ENCODE data around the gene TTLL4.

The TTLL4 gene

DNA sequence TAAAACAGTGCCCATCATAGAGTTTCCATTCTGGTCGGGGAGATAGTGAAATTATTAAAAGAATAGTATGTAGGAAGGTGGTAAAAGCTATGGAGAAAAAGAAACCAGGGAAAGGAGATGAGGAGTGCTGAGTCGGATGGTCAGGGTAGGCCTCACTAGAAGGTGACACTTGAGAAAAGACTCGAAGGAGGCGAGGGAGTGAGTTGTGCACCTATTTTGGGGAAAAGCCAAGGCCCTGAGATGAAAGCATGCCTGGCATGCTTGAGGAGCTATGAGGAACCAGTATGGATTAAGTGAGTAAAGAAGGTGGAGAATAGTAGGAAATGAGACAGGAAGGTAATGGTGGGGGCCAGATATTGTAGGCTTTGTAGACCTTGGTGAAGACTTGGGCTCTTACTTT is 7.3 kb upstream of the TTLL4 start:
- Histone ChIP-seq H3K9me2 (replicated peaks; ENCODE audit: insufficient read depth, low read length) (no peaks in the 10 kb centered on the region), H3K27ac (ENCODE audit: low read depth, low read length) (no peak overlapping the region), H4K20me1 (ENCODE audit: low read depth, low read length) (no peaks in the 10 kb centered on the region), H3K4me3 (ENCODE audit: insufficient read depth, low read length, poor library complexity, severe bottlenecking) (no peak overlapping the region), H3K4me2 (ENCODE audit: low read depth, low read length, poor library complexity, severe bottlenecking) (no peak overlapping the region), H3K9ac (ENCODE audit: low read length) (no peak overlapping the region), H3K27me3 (ENCODE audit: low read length) (no peaks in the 10 kb centered on the region), H3K36me3 (ENCODE audit: low read length) (no peaks in the 10 kb centered on the region), H3K9me3 (ENCODE audit: insufficient read depth, low read length) (no peaks in the 10 kb centered on the region), H2AFZ (ENCODE audit: low read depth, low read length, severe bottlenecking) (no peak overlapping the region), H3F3A (ENCODE audit: insufficient read depth) (no peaks in the 10 kb centered on the region), H3K79me2 (ENCODE audit: insufficient read depth, low read length) (no peaks in the 10 kb centered on the region)
- TF ChIP-seq, protein P1, sequence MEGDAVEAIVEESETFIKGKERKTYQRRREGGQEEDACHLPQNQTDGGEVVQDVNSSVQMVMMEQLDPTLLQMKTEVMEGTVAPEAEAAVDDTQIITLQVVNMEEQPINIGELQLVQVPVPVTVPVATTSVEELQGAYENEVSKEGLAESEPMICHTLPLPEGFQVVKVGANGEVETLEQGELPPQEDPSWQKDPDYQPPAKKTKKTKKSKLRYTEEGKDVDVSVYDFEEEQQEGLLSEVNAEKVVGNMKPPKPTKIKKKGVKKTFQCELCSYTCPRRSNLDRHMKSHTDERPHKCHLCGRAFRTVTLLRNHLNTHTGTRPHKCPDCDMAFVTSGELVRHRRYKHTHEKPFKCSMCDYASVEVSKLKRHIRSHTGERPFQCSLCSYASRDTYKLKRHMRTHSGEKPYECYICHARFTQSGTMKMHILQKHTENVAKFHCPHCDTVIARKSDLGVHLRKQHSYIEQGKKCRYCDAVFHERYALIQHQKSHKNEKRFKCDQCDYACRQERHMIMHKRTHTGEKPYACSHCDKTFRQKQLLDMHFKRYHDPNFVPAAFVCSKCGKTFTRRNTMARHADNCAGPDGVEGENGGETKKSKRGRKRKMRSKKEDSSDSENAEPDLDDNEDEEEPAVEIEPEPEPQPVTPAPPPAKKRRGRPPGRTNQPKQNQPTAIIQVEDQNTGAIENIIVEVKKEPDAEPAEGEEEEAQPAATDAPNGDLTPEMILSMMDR (IDR thresholded peaks at IDR 0.05; ENCODE audit: insufficient read depth, low read length, poor library complexity, severe bottlenecking) = no peak
- no peak for TF ChIP-seq EZH2phosphoT487 (conservative IDR thresholded peaks at IDR 0.05; ENCODE audit: low read length)

DNA sequence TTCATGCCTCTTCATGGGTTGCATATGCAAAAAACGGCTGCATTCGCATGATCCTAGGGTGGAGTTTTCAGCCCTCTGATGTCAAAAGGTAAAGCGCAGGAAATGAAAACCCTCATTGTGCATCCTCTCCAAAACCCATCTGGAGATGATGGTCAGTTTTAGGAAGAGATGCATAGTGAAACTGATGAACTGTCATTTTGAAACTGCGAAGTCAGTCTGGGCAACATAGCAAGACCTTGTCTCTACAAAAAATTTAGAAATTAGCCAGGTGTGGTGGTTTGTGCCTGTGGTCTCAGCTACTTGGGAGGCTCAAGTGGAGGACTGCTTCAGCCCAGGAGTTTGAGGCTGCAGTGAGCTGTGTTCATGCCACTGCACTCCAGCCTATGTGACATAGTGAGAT is 2.5 kb upstream of the TTLL4 start:
- no peak for TF ChIP-seq EZH2phosphoT487 (conservative IDR thresholded peaks at IDR 0.05; ENCODE audit: low read length)
- TF ChIP-seq, protein P1 (IDR thresholded peaks at IDR 0.05; ENCODE audit: insufficient read depth, low read length, poor library complexity, severe bottlenecking) = no peak
- peaks cover 22% of the 10 kb centered on the region for H3K79me2 ChIP-seq (ENCODE audit: insufficient read depth, low read length)
- no peaks in the 10 kb centered on the region for H3K36me3 ChIP-seq (ENCODE audit: low read length)
- H3F3A ChIP-seq (ENCODE audit: insufficient read depth) = no peaks in the 10 kb centered on the region
- H3K9me3 ChIP-seq (ENCODE audit: insufficient read depth, low read length) = no peaks in the 10 kb centered on the region
- no peaks in the 10 kb centered on the region for H3K9me2 ChIP-seq (replicated peaks; ENCODE audit: insufficient read depth, low read length)
- no peak overlapping the region for H3K4me2 ChIP-seq (ENCODE audit: low read depth, low read length, poor library complexity, severe bottlenecking)
- H3K4me3 ChIP-seq (ENCODE audit: insufficient read depth, low read length, poor library complexity, severe bottlenecking) = no peak overlapping the region
- no peak overlapping the region for H2AFZ ChIP-seq (ENCODE audit: low read depth, low read length, severe bottlenecking)
- no peaks in the 10 kb centered on the region for H4K20me1 ChIP-seq (ENCODE audit: low read depth, low read length)
- no peak overlapping the region for H3K27ac ChIP-seq (ENCODE audit: low read depth, low read length)
- H3K9ac ChIP-seq (ENCODE audit: low read length) = no peak overlapping the region
- no peaks in the 10 kb centered on the region for H3K27me3 ChIP-seq (ENCODE audit: low read length)

DNA sequence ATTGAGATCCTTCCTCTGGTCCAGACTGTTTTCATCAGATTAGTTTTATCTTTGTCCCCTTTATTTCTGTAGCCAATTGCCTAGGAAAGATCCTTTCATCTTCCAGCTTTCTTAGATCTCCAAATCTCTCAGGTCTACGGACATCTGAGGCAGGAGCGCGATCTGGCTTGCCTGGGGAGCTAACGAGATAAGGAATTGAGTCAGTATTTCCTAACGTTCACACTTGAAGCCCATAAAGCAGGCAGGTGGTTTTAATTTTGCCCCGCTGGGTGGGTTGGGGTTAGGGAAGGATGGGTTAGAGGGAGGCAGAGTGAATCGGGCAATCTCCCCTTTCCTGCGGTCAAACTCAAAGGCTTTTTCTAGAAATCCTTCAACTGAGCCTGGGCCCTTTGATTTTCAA is 727 bp upstream of the TTLL4 start:
- no peaks in the 10 kb centered on the region for H4K20me1 ChIP-seq (ENCODE audit: low read depth, low read length)
- no peaks in the 10 kb centered on the region for H3K36me3 ChIP-seq (ENCODE audit: low read length)
- H3K27ac ChIP-seq (ENCODE audit: low read depth, low read length) = no peak overlapping the region
- H3K9me2 ChIP-seq (replicated peaks; ENCODE audit: insufficient read depth, low read length) = no peaks in the 10 kb centered on the region
- peaks cover 39% of the 10 kb centered on the region for H3K79me2 ChIP-seq (ENCODE audit: insufficient read depth, low read length)
- H3F3A ChIP-seq (ENCODE audit: insufficient read depth) = no peaks in the 10 kb centered on the region
- H2AFZ ChIP-seq (ENCODE audit: low read depth, low read length, severe bottlenecking) = peak overlapping the region; percentile 94
- H3K9ac ChIP-seq (ENCODE audit: low read length) = no peak overlapping the region
- TF ChIP-seq EZH2phosphoT487 (conservative IDR thresholded peaks at IDR 0.05; ENCODE audit: low read length) = no peak
- TF ChIP-seq, protein P1 (IDR thresholded peaks at IDR 0.05; ENCODE audit: insufficient read depth, low read length, poor library complexity, severe bottlenecking) = no peak
- H3K4me3 ChIP-seq (ENCODE audit: insufficient read depth, low read length, poor library complexity, severe bottlenecking) = no peak overlapping the region
- no peaks in the 10 kb centered on the region for H3K9me3 ChIP-seq (ENCODE audit: insufficient read depth, low read length)
- no peaks in the 10 kb centered on the region for H3K27me3 ChIP-seq (ENCODE audit: low read length)
- peak overlapping the region; percentile 48 for H3K4me2 ChIP-seq (ENCODE audit: low read depth, low read length, poor library complexity, severe bottlenecking)

Measured in SU-DHL-6 (cell line).